Prostate gland (tissue), 2 donors: Measurements from ENCODE around the gene COL25A1. TPM values are rescaled to one million over a fixed set of nuclear protein-coding genes. Genes with fewer than 3 reads are reported as not detected.

Experiments
- DNase-seq: peaks from one replicate; pipeline ENCODE4 v3.0.0-alpha.2; 2019; ENCODE audit warnings: low spot score
- H3K27ac ChIP-seq, 2 donors: fragments of 200-600 bp; sonication (generic); 2 replicates each; pipeline ENCODE4 v1.5.1; 2017 to 2019
- H3K27me3 ChIP-seq: fragments of 200-600 bp; sonication (generic); replicated peaks from 2 replicates; pipeline ENCODE4 v1.5.1; 2019; ENCODE audit not compliant: insufficient read depth
- H3K36me3 ChIP-seq, 2 donors: fragments of 200-600 bp; sonication (generic); 1 replicate in 1 of 2; 2 replicates in 1 of 2; pipeline versions ENCODE4 v1.5.1 to v1.8.1; 2017 to 2019
- H3K4me1 ChIP-seq: fragments of 200-600 bp; sonication (generic); replicated peaks from 2 replicates; pipeline ENCODE4 v1.5.1; 2019
- H3K4me3 ChIP-seq, 2 donors: fragments of 200-600 bp; sonication (generic); 2 replicates each; pipeline ENCODE4 v1.5.1; 2017 to 2019
- H3K9me3 ChIP-seq: fragments of 200-600 bp; sonication (generic); 2 replicates; pipeline ENCODE4 v1.5.1; 2017
- POLR2A ChIP-seq: fragments of 450-650 bp; IDR thresholded peaks from one replicate; pipeline ENCODE4 v1.6.1; 2016; ENCODE audit warnings: antibody characterized with exemption, mild to moderate bottlenecking
- POLR2AphosphoS5 ChIP-seq: sonication (generic); formaldehyde crosslinking; IDR thresholded peaks from one replicate; pipeline ENCODE4 v1.6.1; 2017; ENCODE audit warnings: antibody characterized with exemption
- WGBS: methylation state at CpG from one replicate; pipeline ENCODE4 v1.1.5; 2018; 5-methylcytosine and 5-hydroxymethylcytosine counted together
- intact Hi-C: fragments of 100-400 bp; cut with DNase I; formaldehyde crosslinking; loops from one replicate; pipeline ENCODE4 v1.14.2; 2022
- total RNA-seq, 2 donors: library from RNA; depleted of rRNA; stranded (reverse); fragments of >200 nt; gene quantifications; one replicate each; pipeline ENCODE4 v1.1.0, GENCODE V29; 2016
- TF ChIP-seq, protein P1 (sequence below), 4 experiments: fragments of 200-600 bp in 2 of 4; fragments of 450-650 bp in 2 of 4; sonication (generic) in 2 of 4; IDR thresholded peaks; 1 replicate in 3 of 4; 2 replicates in 1 of 4; pipeline ENCODE4 v1.5.1; 2016 to 2019; ENCODE audit warnings: antibody characterized with exemption in 4 of 4, mild to moderate bottlenecking in 2 of 4, moderate library complexity in 2 of 4

Gene COL25A1
- total RNA-seq, 2 donors from 2014 or later: 0.73 to 2.8 TPM

DNA sequence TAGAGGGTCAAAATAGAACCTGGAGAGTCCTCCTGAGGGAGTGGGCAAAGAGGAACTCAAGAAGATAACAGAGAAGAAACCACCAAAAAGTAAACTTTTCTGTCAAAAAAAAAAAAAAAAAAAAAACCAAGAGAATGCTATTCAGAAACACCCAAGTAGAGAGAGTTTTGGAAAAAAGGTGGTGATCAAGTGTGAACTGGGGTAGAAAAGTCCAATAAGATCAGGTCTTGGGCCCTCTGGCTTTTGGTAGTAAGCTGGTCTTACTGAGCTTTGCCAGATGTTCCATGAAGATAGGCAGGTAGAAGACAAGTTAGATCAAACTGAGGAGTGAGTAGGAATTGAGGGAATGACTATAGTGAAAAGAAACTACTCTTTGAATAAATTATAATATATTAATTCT lies 167.5 kb downstream of the COL25A1 start:
- Histone ChIP-seq H3K9me3 (no peaks in the 10 kb centered on the region), H3K4me3 (no peak overlapping the region), H3K27me3 (no peaks in the 10 kb centered on the region), H3K36me3 (no peaks in the 10 kb centered on the region), H3K27ac (no peak overlapping the region), H3K4me1 (no peaks in the 10 kb centered on the region)
- intact Hi-C loops: no loop called here
- TF ChIP-seq POLR2A (no peak), POLR2AphosphoS5 (no peak)
- TF ChIP-seq, protein P1, sequence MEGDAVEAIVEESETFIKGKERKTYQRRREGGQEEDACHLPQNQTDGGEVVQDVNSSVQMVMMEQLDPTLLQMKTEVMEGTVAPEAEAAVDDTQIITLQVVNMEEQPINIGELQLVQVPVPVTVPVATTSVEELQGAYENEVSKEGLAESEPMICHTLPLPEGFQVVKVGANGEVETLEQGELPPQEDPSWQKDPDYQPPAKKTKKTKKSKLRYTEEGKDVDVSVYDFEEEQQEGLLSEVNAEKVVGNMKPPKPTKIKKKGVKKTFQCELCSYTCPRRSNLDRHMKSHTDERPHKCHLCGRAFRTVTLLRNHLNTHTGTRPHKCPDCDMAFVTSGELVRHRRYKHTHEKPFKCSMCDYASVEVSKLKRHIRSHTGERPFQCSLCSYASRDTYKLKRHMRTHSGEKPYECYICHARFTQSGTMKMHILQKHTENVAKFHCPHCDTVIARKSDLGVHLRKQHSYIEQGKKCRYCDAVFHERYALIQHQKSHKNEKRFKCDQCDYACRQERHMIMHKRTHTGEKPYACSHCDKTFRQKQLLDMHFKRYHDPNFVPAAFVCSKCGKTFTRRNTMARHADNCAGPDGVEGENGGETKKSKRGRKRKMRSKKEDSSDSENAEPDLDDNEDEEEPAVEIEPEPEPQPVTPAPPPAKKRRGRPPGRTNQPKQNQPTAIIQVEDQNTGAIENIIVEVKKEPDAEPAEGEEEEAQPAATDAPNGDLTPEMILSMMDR (IDR thresholded peaks at IDR 0.05): no peak
- no peak for DNase-seq

DNA sequence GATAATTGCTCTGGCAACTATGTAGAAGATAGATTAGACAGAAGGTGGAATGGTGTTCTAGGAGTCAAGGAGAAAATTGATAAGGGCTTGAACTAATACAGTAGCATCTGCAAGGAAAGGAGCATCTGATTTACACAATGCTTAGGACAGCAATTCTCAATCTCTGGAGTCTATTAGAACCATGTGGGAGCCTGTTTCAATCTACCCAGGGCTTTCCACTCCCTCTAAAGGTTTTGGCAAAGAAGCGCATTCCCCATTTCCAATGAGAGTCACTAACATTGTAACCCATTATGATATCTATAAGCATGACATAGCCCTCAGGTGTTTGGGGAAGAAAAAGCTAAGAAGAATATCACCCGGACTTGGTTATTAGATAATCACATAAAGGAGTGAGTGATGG lies 168.2 kb downstream of the COL25A1 start:
- no peaks in the 10 kb centered on the region for H3K27me3 ChIP-seq
- WGBS: 96% methylated on average over 2 of the region's 2 CpGs
- no peaks in the 10 kb centered on the region for H3K9me3 ChIP-seq
- intact Hi-C loops: no loop called here
- no peak overlapping the region for H3K27ac ChIP-seq
- no peak for DNase-seq
- no peak overlapping the region for H3K4me3 ChIP-seq
- TF ChIP-seq POLR2AphosphoS5 (no peak), POLR2A (no peak)
- TF ChIP-seq, protein P1 (IDR thresholded peaks at IDR 0.05): no peak
- H3K36me3 ChIP-seq: no peaks in the 10 kb centered on the region
- no peaks in the 10 kb centered on the region for H3K4me1 ChIP-seq

DNA sequence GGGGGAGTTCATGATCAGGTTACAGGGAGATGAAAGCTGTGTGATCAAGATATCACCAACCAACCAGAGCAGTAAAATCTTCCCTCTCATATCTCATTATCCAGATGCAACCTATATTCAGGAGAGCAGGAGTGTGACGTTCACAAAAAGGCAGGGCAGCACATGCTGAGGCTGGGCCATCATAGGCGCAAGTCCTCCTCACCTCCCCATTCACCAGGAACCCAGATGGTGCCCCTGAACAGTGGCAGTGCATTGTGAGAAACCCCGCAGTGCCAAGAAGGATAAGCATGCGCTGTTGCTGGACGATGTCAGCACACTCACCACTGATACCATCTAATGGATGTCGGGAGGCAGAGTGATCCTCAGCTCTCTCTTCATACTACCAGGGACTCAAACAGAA lies 170.9 kb downstream of the COL25A1 start:
- WGBS: 62% methylated on average over 6 of the region's 6 CpGs
- no peak for DNase-seq
- intact Hi-C loops: no loop called here
- no peaks in the 10 kb centered on the region for H3K36me3 ChIP-seq
- no peak overlapping the region for H3K4me3 ChIP-seq
- no peak overlapping the region for H3K27ac ChIP-seq
- no peaks in the 10 kb centered on the region for H3K4me1 ChIP-seq
- no peaks in the 10 kb centered on the region for H3K27me3 ChIP-seq
- no peak for TF ChIP-seq POLR2A
- TF ChIP-seq, protein P1 (IDR thresholded peaks at IDR 0.05): no peak
- TF ChIP-seq POLR2AphosphoS5: no peak
- H3K9me3 ChIP-seq: no peaks in the 10 kb centered on the region

DNA sequence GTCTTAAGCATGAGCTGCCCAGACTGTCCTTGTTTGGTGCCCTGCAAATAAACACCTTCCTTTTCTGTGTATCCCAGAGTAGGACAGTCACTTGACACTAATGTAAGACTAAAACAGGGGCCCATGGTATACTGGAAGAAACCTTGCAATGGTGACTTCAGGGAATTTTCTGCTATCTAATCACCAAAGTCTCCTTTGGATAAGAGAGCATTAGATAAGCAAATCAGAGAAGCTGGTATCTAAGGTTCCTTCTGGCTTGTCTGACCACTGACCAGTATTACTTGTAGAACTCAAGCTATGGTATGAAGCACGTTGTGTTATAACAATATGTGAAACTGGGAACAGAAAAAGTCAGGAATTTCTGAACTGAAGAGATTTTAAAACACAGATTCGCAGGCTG lies 173.9 kb downstream of the COL25A1 start:
- H3K4me3 ChIP-seq: no peak overlapping the region
- no peaks in the 10 kb centered on the region for H3K27me3 ChIP-seq
- no peaks in the 10 kb centered on the region for H3K36me3 ChIP-seq
- H3K9me3 ChIP-seq: no peaks in the 10 kb centered on the region
- TF ChIP-seq, protein P1 (IDR thresholded peaks at IDR 0.05): no peak
- no peak for TF ChIP-seq POLR2A
- no peak for TF ChIP-seq POLR2AphosphoS5
- no peaks in the 10 kb centered on the region for H3K4me1 ChIP-seq
- intact Hi-C loops: no loop called here
- 90% methylated on average over 2 of the region's 2 CpGs for WGBS
- H3K27ac ChIP-seq: no peak overlapping the region
- no peak for DNase-seq

DNA sequence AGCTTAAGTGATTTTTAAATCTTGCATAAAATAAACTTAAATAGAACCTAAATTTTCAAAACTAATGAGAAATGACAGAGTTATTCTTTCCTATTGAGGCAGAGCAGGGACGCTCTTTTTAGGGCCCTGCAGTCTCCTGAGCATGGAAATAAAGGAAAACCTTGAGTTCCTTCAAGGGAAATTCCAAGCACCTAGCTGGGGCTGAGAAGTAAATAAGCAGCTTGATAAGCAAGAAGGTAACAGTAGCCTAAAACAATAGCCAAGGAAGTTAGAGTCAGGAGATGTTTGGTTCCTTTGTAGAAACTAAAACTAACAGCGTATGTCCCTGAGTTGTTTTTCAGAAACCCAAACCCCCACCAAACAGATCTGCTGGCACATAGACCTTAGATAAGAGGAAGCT lies 174.6 kb downstream of the COL25A1 start:
- WGBS: 69% methylated on average over 2 of the region's 2 CpGs

More for the DNA sequence above, 174.6 kb downstream of the COL25A1 start:
- Histone ChIP-seq H3K27me3 (no peaks in the 10 kb centered on the region), H3K4me3 (no peak overlapping the region), H3K36me3 (no peaks in the 10 kb centered on the region), H3K9me3 (no peaks in the 10 kb centered on the region), H3K27ac (no peak overlapping the region), H3K4me1 (no peaks in the 10 kb centered on the region)
- no peak for DNase-seq
- TF ChIP-seq, protein P1 (IDR thresholded peaks at IDR 0.05): no peak
- TF ChIP-seq POLR2AphosphoS5: no peak
- no peak for TF ChIP-seq POLR2A
- intact Hi-C loops: no loop called here
